GM12878 (cell line): ENCODE data around the gene SYNJ2. TPM values are rescaled to one million over a fixed set of nuclear protein-coding genes. Genes with fewer than 3 reads are reported as not detected.
A peak's percentile ranks its signal among the peaks of the same experiment; 100 is the strongest.

Source experiments
- ATAC-seq: fragments of 200-7000 bp; cut with Tn5 transposase; 3 replicates; pipeline ENCODE4 v1.9.1; 2020; ENCODE audit warnings: mild to moderate bottlenecking, moderate library complexity
- BruUV-seq: library from RNA; stranded (reverse); fragments of 400-500 nt; replicated peaks from 2 replicates; lab custom pipeline; 2021; lab: Mats Ljungman, UMichigan
- CTCF ChIA-PET: fragments of 300-600 bp; sonication (Branson Sonifier 250); formaldehyde crosslinking; extraction: SDS; loops from one replicate; lab custom pipeline; 2021; ENCODE audit warnings: inconsistent platforms; lab: Yijun Ruan, JAX
- POLR2A ChIA-PET: fragments of 350-600 bp; formaldehyde crosslinking; extraction: SDS; loops from one replicate; lab custom pipeline; 2021; ENCODE audit warnings: inconsistent platforms; lab: Charles Lee
- RAD21 ChIA-PET: fragments of 300-600 bp; sonication (Branson Sonifier 250); formaldehyde crosslinking; loops from one replicate; lab custom pipeline; 2023; ENCODE audit warnings: antibody characterized with exemption; ENCODE audit not compliant: unreplicated experiment; lab: Charles Lee
- SMC1A ChIA-PET: fragments of 300-600 bp; sonication (Branson Sonifier 250); formaldehyde crosslinking; loops from one replicate; lab custom pipeline; 2023; ENCODE audit not compliant: unreplicated experiment, uncharacterized antibody; lab: Charles Lee
- DNase-seq: peaks from one replicate; pipeline ENCODE4 v3.0.0-alpha.2; 2011; ENCODE audit warnings: low read depth, low spot score
- FAIRE-seq: peaks from 3 replicates; lab custom pipeline; 2011; peaks lifted over from hg19 to GRCh38; lab: Jason Lieb, UNC
- H2AFZ ChIP-seq: 2 replicates; pipeline ENCODE4 v1.6.0; 2011; ENCODE audit warnings: low read depth, low read length, control low read depth; ENCODE audit not compliant: control insufficient read depth
- H3K27ac ChIP-seq: 2 replicates; pipeline ENCODE4 v1.5.1; 2011; ENCODE audit warnings: control low read depth; ENCODE audit not compliant: control insufficient read depth, insufficient read depth
- H3K27me3 ChIP-seq, 2 experiments: replicated peaks in 1 of 2; 2 replicates each; pipeline versions ENCODE4 v1.6.0 to v1.6.1; 2011; ENCODE audit warnings: low read length in 1 of 2; ENCODE audit not compliant: control insufficient read depth in 2 of 2, insufficient read depth in 2 of 2
- H3K36me3 ChIP-seq, 2 experiments: 2 replicates each; pipeline ENCODE4 v1.5.1; 2011; ENCODE audit warnings: low read length in 1 of 2; ENCODE audit not compliant: control insufficient read depth in 2 of 2, insufficient read depth in 2 of 2
- H3K4me1 ChIP-seq: 2 replicates; pipeline ENCODE4 v1.6.1; 2011; ENCODE audit warnings: mild to moderate bottlenecking, low read length, moderate library complexity, mixed read lengths; ENCODE audit not compliant: control insufficient read depth, insufficient read depth
- H3K4me2 ChIP-seq: 2 replicates; pipeline ENCODE4 v1.6.0; 2011; ENCODE audit warnings: control low read depth; ENCODE audit not compliant: control insufficient read depth, insufficient read depth
- H3K4me3 ChIP-seq: fragments of 200-600 bp; sonication (generic); 2 replicates; pipeline ENCODE4 v1.5.1; 2016
- H3K79me2 ChIP-seq: 2 replicates; pipeline ENCODE4 v1.6.0; 2011; ENCODE audit warnings: low read length; ENCODE audit not compliant: control insufficient read depth, insufficient read depth
- H3K9ac ChIP-seq: 2 replicates; pipeline ENCODE4 v1.8.0; 2011; ENCODE audit warnings: low read length, control low read depth, mixed read lengths; ENCODE audit not compliant: control insufficient read depth, insufficient read depth
- H3K9me3 ChIP-seq: replicated peaks from 3 replicates; pipeline ENCODE4 v1.5.1; 2011; ENCODE audit warnings: mild to moderate bottlenecking, low read length; ENCODE audit not compliant: control insufficient read depth, insufficient read depth
- H4K20me1 ChIP-seq: 2 replicates; pipeline ENCODE4 v1.6.0; 2011; ENCODE audit not compliant: control insufficient read depth, insufficient read depth
- BACH1 ChIP-seq: fragments of 450-650 bp; IDR thresholded peaks from 2 replicates; pipeline ENCODE4 v1.6.1; 2017; ENCODE audit warnings: mild to moderate bottlenecking, borderline replicate concordance
- EGR1 ChIP-seq, 2 experiments: IDR thresholded peaks; 1 replicate in 1 of 2; 2 replicates in 1 of 2; pipeline ENCODE4 v1.6.1; 2011 to 2012; ENCODE audit warnings: low read depth in 2 of 2, low read length in 2 of 2, borderline replicate concordance in 1 of 2, mild to moderate bottlenecking in 1 of 2, moderate library complexity in 1 of 2
- IKZF1 ChIP-seq: fragments of 450-650 bp; conservative IDR thresholded peaks from 2 replicates; pipeline ENCODE4 v1.6.1; 2017; ENCODE audit warnings: antibody characterized with exemption, mild to moderate bottlenecking
- NFIC ChIP-seq: IDR thresholded peaks from 2 replicates; pipeline ENCODE4 v1.6.1; 2012; ENCODE audit warnings: low read depth, mild to moderate bottlenecking, inconsistent platforms, low read length, moderate library complexity
- POU2F2 ChIP-seq: IDR thresholded peaks from 3 replicates; pipeline ENCODE4 v1.6.1; 2011; ENCODE audit warnings: low read depth, mild to moderate bottlenecking, low read length, borderline replicate concordance
- RAD51 ChIP-seq: fragments of 450-650 bp; IDR thresholded peaks from 2 replicates; pipeline ENCODE4 v1.6.1; 2016; ENCODE audit warnings: moderate library complexity, mild to moderate bottlenecking, inconsistent platforms
- USF2 ChIP-seq: IDR thresholded peaks from 2 replicates; pipeline ENCODE4 v1.6.1; 2011; ENCODE audit warnings: low read depth, low read length, improper control_type of control experiment, borderline replicate concordance
- ZBTB40 ChIP-seq: fragments of 450-650 bp; IDR thresholded peaks from 2 replicates; pipeline ENCODE4 v1.6.1; 2016; ENCODE audit warnings: mild to moderate bottlenecking, moderate library complexity, borderline replicate concordance
- WGBS: methylation state at CpG from one replicate; pipeline ENCODE4 v1.1.6; 2016; ENCODE audit warnings: low lambda C conversion rate; ENCODE audit not compliant: insufficient replicate concordance, insufficient coverage; ENCODE audit errors: missing lambda C conversion rate; 5-methylcytosine and 5-hydroxymethylcytosine counted together
- in situ Hi-C: fragments of 300-500 bp; cut with MboI; formaldehyde crosslinking; loops from 9 replicates; pipeline ENCODE4 v1.14.3; 2018; ENCODE audit warnings: mixed read lengths
- intact Hi-C: fragments of 100-400 bp; cut with micrococcal nuclease; formaldehyde crosslinking; loops from one replicate; pipeline ENCODE4 v1.14.2; 2022; ENCODE audit not compliant: unreplicated experiment
- polyA plus RNA-seq, 11 experiments: library from polyadenylated mRNA; depleted of rRNA in 4 of 11; unstranded in 6 of 11; stranded (reverse) in 5 of 11; fragments of >200 nt; fragmentation: Nextera tagmentation in 4 of 11; fragmentation: Illumina TruSeq in 1 of 11; extraction: Ambion mirVana in 4 of 11; extraction: Trizol in 1 of 11; gene quantifications; 1 replicate in 1 of 11; 2 replicates in 10 of 11; pipeline versions ENCODE4 v1.2.1 to v1.2.3, GENCODE V29; 2011 to 2016; ENCODE audit warnings: inconsistent platforms in 2 of 11, missing spikeins in 2 of 11, low read depth in 1 of 11
- total RNA-seq, 4 experiments: library from RNA; depleted of rRNA in 3 of 4; stranded (reverse); fragments of >200 nt in 3 of 4; fragmentation: Illumina TruSeq in 1 of 4; extraction: Trizol in 1 of 4; gene quantifications; 2 replicates each; pipeline versions ENCODE4 v1.2.1 to v1.2.3, GENCODE V29; 2013 to 2021
- TF ChIP-seq, protein P1 (sequence below): fragments of 450-650 bp; IDR thresholded peaks from 2 replicates; pipeline ENCODE4 v1.6.1; 2017; ENCODE audit warnings: mild to moderate bottlenecking, moderate library complexity

Gene SYNJ2
- total and polyA plus RNA-seq, 10 of the 15 experiments (the other 5 are each of a cell fraction or from before 2014, with no cell fraction given), result 0.11 to 1.8 (median 0.57) TPM

DNA sequence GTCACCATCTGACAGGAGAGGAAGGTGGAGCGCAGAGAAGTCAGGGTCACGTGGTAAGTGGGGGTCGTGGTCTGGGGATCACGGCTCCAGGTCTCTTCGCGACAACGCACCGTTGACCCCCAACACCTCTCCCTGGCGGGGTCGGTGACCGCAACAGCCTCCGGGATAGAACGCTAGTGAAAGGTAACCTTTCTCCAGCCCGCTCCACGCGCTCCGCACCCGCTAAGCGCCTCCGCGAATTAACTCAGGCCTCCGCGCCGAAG, 600 bp upstream of the SYNJ2 start (continued):
- TF ChIP-seq ZBTB40, result no peak
- TF ChIP-seq RAD51, result peak; percentile 51; the same call in 1 of the 2 replicates
- peak; percentile 6; the same call in 1 of the 2 replicates for TF ChIP-seq USF2

DNA sequence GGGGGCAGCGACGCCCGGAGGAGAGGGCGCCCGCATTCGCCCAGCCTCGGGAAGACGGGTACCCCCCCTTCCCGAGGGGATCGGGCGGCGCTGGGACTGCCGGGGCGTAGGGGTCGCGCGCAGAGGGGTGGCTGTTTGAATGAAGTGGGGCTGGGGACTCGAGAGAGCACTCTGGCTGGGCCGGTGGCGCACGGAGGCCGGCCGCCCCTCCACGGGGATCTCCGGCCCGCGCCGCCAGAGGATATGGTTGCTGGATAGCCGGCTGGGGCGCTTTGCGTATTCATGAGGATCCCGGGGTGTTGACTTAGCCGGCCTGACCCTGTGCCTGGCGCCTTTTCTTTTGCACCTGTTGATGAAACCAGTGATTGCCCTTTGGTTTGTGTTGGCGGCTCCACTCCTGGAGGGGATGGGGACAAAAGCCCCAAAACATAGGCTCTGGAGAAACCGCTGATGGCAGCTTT, 469 bp downstream of the SYNJ2 start:
- H3K27me3 ChIP-seq, result peaks cover 4 to 10% of the 10 kb centered on the region in 2 experiments; a peak in 3 of 4 replicates
- FAIRE-seq (no peak), ATAC-seq (peak; percentile 70), DNase-seq (no peak)
- no peaks in the 10 kb centered on the region for H4K20me1 ChIP-seq
- H3K4me1 ChIP-seq, result peaks cover 3% of the 10 kb centered on the region; the same call in 1 of the 2 replicates
- BruUV-seq, result no TSS peak
- peak overlapping the region; percentile 71 for H3K9ac ChIP-seq
- H3K4me3 ChIP-seq, result peak overlapping the region; percentile 70
- RAD21 ChIA-PET, result interaction anchor here (1.3 kb wide), 1 partner anchor 90 kb away, joined by 3 read pairs; no protein-coding TSS in a partner anchor
- no peaks in the 10 kb centered on the region; a peak in 1 of 4 replicates for H3K36me3 ChIP-seq
- peaks cover 7% of the 10 kb centered on the region; the same call in 1 of the 2 replicates for H3K79me2 ChIP-seq
- WGBS, result under 1% methylated on average over 30 of the region's 36 CpGs
- SMC1A ChIA-PET, result no interaction called here
- CTCF ChIA-PET, result interaction anchor here (1.1 to 2.5 kb wide), 3 partner anchors 44 to 90 kb away, joined by 3 to 16 read pairs (median 4); no protein-coding TSS in a partner anchor
- peak overlapping the region; percentile 43; the same call in 1 of the 2 replicates for H3K27ac ChIP-seq
- in situ Hi-C loops, result no loop called here
- no peaks in the 10 kb centered on the region for H3K9me3 ChIP-seq
- peak overlapping the region; percentile 73 for H2AFZ ChIP-seq
- TF ChIP-seq BACH1 (no peak), NFIC (no peak), POU2F2 (peak; percentile 45; the same call in 1 of the 3 replicates), EGR1 (IDR thresholded peaks at IDR 0.05; ENCODE audit: borderline replicate concordance in 1 of 2, low read depth in 2 of 2, low read length in 2 of 2) (no peak), IKZF1 (peak; percentile 32; the same call in 1 of the 2 replicates)
- TF ChIP-seq, protein P1, sequence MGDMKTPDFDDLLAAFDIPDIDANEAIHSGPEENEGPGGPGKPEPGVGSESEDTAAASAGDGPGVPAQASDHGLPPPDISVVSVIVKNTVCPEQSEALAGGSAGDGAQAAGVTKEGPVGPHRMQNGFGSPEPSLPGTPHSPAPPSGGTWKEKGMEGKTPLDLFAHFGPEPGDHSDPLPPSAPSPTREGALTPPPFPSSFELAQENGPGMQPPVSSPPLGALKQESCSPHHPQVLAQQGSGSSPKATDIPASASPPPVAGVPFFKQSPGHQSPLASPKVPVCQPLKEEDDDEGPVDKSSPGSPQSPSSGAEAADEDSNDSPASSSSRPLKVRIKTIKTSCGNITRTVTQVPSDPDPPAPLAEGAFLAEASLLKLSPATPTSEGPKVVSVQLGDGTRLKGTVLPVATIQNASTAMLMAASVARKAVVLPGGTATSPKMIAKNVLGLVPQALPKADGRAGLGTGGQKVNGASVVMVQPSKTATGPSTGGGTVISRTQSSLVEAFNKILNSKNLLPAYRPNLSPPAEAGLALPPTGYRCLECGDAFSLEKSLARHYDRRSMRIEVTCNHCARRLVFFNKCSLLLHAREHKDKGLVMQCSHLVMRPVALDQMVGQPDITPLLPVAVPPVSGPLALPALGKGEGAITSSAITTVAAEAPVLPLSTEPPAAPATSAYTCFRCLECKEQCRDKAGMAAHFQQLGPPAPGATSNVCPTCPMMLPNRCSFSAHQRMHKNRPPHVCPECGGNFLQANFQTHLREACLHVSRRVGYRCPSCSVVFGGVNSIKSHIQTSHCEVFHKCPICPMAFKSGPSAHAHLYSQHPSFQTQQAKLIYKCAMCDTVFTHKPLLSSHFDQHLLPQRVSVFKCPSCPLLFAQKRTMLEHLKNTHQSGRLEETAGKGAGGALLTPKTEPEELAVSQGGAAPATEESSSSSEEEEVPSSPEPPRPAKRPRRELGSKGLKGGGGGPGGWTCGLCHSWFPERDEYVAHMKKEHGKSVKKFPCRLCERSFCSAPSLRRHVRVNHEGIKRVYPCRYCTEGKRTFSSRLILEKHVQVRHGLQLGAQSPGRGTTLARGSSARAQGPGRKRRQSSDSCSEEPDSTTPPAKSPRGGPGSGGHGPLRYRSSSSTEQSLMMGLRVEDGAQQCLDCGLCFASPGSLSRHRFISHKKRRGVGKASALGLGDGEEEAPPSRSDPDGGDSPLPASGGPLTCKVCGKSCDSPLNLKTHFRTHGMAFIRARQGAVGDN, result 0 out of 2 replicates have a peak, but pooled peaks have one; percentile 1
- POLR2A ChIA-PET, result no interaction called here
- H3K4me2 ChIP-seq, result peak overlapping the region; percentile 97
- intact Hi-C loops, result loop anchor here (5.0 kb wide), 1 partner anchor 45 kb away; no protein-coding TSS in a partner anchor
